Loucy (cell line): ENCODE results near the gene CKLF.
A peak's percentile ranks its signal among the peaks of the same experiment; 100 is the strongest.

ENCODE experiments used
- EZH2phosphoT487 ChIP-seq: fragments of 200-600 bp; IDR thresholded peaks from 2 replicates; pipeline ENCODE4 v1.6.1; 2018; ENCODE audit warnings: antibody characterized with exemption, mild to moderate bottlenecking, moderate library complexity, borderline replicate concordance
- TF ChIP-seq, protein P1 (sequence below): fragments of 200-600 bp; sonication (generic); conservative IDR thresholded peaks from 2 replicates; pipeline ENCODE4 v1.5.1; 2014; ENCODE audit warnings: mild to moderate bottlenecking, antibody characterized with exemption, low read length

GRCh38 chr16:66608241-66609138 lies 56.1 kb downstream of the CKLF start:
- TF ChIP-seq, protein P1, sequence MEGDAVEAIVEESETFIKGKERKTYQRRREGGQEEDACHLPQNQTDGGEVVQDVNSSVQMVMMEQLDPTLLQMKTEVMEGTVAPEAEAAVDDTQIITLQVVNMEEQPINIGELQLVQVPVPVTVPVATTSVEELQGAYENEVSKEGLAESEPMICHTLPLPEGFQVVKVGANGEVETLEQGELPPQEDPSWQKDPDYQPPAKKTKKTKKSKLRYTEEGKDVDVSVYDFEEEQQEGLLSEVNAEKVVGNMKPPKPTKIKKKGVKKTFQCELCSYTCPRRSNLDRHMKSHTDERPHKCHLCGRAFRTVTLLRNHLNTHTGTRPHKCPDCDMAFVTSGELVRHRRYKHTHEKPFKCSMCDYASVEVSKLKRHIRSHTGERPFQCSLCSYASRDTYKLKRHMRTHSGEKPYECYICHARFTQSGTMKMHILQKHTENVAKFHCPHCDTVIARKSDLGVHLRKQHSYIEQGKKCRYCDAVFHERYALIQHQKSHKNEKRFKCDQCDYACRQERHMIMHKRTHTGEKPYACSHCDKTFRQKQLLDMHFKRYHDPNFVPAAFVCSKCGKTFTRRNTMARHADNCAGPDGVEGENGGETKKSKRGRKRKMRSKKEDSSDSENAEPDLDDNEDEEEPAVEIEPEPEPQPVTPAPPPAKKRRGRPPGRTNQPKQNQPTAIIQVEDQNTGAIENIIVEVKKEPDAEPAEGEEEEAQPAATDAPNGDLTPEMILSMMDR = peak; percentile 96
- TF ChIP-seq EZH2phosphoT487 = no peak
